ENCODE data around the gene ALPL. TPM values are rescaled to one million over a fixed set of nuclear protein-coding genes. Genes with fewer than 3 reads are reported as not detected.

ALPL gene
- total and polyA plus RNA-seq, 7 donors: 0.73 to 2.0 (median 1.3) TPM

GRCh38 chr1:21569820-21570527, 60.8 kb downstream of the ALPL start:
- no peak overlapping the region for H3K4me3 ChIP-seq
- TF ChIP-seq CTCF (IDR thresholded peaks at IDR 0.05): no peak
- H3K36me3 ChIP-seq (ENCODE audit: insufficient read depth in 1 of 2, low read depth in 1 of 2): no peaks in the 10 kb centered on the region
- no peak for ATAC-seq
- H3K27ac ChIP-seq: no peak overlapping the region
- H3K4me1 ChIP-seq: no peaks in the 10 kb centered on the region
- 79 to 91% (median 82%) methylated on average over 10 of the region's 10 CpGs for whole genome bisulfite sequencing, 3 donors
- intact Hi-C loops (cut with DNase I): no loop called here
- peak in 1 of 2 donors; percentile 26 for DNase-seq
- H3K27me3 ChIP-seq (ENCODE audit: insufficient read depth in 3 of 3, low read length in 2 of 3): peaks cover 0 to 8% (median 6%) of the 10 kb centered on the region in 3 donors
- peaks cover 5% of the 10 kb centered on the region for H3K9me3 ChIP-seq

GRCh38 chr1:21570528-21570875, 61.3 kb downstream of the ALPL start:
- no peaks in the 10 kb centered on the region for H3K4me1 ChIP-seq
- TF ChIP-seq CTCF (IDR thresholded peaks at IDR 0.05): no peak

GRCh38 chr1:21570885-21571284, 61.7 kb downstream of the ALPL start:
- no peak for ATAC-seq
- no peak for TF ChIP-seq CTCF (IDR thresholded peaks at IDR 0.05)
- no peaks in the 10 kb centered on the region for H3K4me1 ChIP-seq
- peaks cover 0 to 8% (median 6%) of the 10 kb centered on the region in 3 donors for H3K27me3 ChIP-seq (ENCODE audit: insufficient read depth in 3 of 3, low read length in 2 of 3)
- DNase-seq: no peak
- no peak overlapping the region for H3K4me3 ChIP-seq
- 72 to 79% (median 78%) methylated on average over 4 of the region's 4 CpGs for WGBS, 3 donors
- H3K27ac ChIP-seq: no peak overlapping the region
- H3K9me3 ChIP-seq: peaks cover 5% of the 10 kb centered on the region
- no peaks in the 10 kb centered on the region for H3K36me3 ChIP-seq (ENCODE audit: insufficient read depth in 1 of 2, low read depth in 1 of 2)
- intact Hi-C loops (cut with DNase I): no loop called here

More at GRCh38 chr1:21570528-21570875, 61.3 kb downstream of the ALPL start:
- WGBS, 3 donors: 75 to 86% (median 76%) methylated on average over 5 of the region's 5 CpGs
- H3K27ac ChIP-seq: no peak overlapping the region
- H3K36me3 ChIP-seq (ENCODE audit: insufficient read depth in 1 of 2, low read depth in 1 of 2): no peaks in the 10 kb centered on the region
- peaks cover 5% of the 10 kb centered on the region for H3K9me3 ChIP-seq
- DNase-seq: no peak
- H3K27me3 ChIP-seq (ENCODE audit: insufficient read depth in 3 of 3, low read length in 2 of 3): peaks cover 0 to 8% (median 6%) of the 10 kb centered on the region in 3 donors
- no peak overlapping the region for H3K4me3 ChIP-seq
- intact Hi-C loops (cut with DNase I): no loop called here
- no peak for ATAC-seq

GRCh38 chr1:21572221-21572620, 63.0 kb downstream of the ALPL start:
- Histone ChIP-seq H3K27me3 (ENCODE audit: insufficient read depth in 3 of 3, low read length in 2 of 3) (peaks cover 0 to 10% (median 9%) of the 10 kb centered on the region in 3 donors), H3K9me3 (peaks cover 5% of the 10 kb centered on the region), H3K4me1 (no peaks in the 10 kb centered on the region), H3K27ac (no peak overlapping the region), H3K36me3 (ENCODE audit: insufficient read depth in 1 of 2, low read depth in 1 of 2) (no peaks in the 10 kb centered on the region), H3K4me3 (no peak overlapping the region)
- ATAC-seq: no peak
- no peak for DNase-seq
- intact Hi-C loops (cut with DNase I): no loop called here
- TF ChIP-seq CTCF (IDR thresholded peaks at IDR 0.05): no peak
- 78 to 82% (median 80%) methylated on average over 6 of the region's 6 CpGs for WGBS, 3 donors
